Ishikawa (cell line): ENCODE data around the gene CAPRIN2.

Experiments
- CREB1 ChIP-seq: IDR thresholded peaks from 2 replicates; pipeline ENCODE4 v1.6.1; 2012; ENCODE audit warnings: low read depth
- EGR1 ChIP-seq: IDR thresholded peaks from 2 replicates; pipeline ENCODE4 v1.6.1; 2012
- EP300 ChIP-seq: IDR thresholded peaks from 2 replicates; pipeline ENCODE4 v1.6.1; 2012; ENCODE audit warnings: borderline replicate concordance
- FOXM1 ChIP-seq: IDR thresholded peaks from 2 replicates; pipeline ENCODE4 v1.6.1; 2012; ENCODE audit warnings: low read depth, borderline replicate concordance
- MAX ChIP-seq: IDR thresholded peaks from 2 replicates; pipeline ENCODE4 v1.6.1; 2012
- NFIC ChIP-seq: IDR thresholded peaks from 2 replicates; pipeline ENCODE4 v1.6.1; 2012
- RAD21 ChIP-seq: IDR thresholded peaks from 2 replicates; pipeline ENCODE4 v1.6.1; 2012; ENCODE audit warnings: low read depth
- TCF12 ChIP-seq: IDR thresholded peaks from 2 replicates; pipeline ENCODE4 v1.6.1; 2012; ENCODE audit warnings: low read depth
- TEAD4 ChIP-seq: IDR thresholded peaks from 2 replicates; pipeline ENCODE4 v1.6.1; 2012
- USF1 ChIP-seq: IDR thresholded peaks from 2 replicates; pipeline ENCODE4 v1.6.1; 2012
- YY1 ChIP-seq: IDR thresholded peaks from 2 replicates; pipeline ENCODE4 v1.6.1; 2012; ENCODE audit warnings: low read depth

Gene CAPRIN2

GRCh38 chr12:30678221-30678620, 76.5 kb downstream of the CAPRIN2 start:
- no peak for TF ChIP-seq YY1
- TF ChIP-seq RAD21, result no peak

GRCh38 chr12:30661210-30661609, 93.5 kb downstream of the CAPRIN2 start:
- TF ChIP-seq YY1 (no peak), EGR1 (no peak), USF1 (no peak), TEAD4 (no peak), MAX (no peak), NFIC (no peak), RAD21 (no peak), EP300 (no peak), CREB1 (no peak), FOXM1 (no peak), TCF12 (no peak)
